Keratinocyte (primary cell): ENCODE results near the gene ZNF516.

ENCODE experiments used
- EZH2 ChIP-seq: IDR thresholded peaks from one replicate; pipeline ENCODE4 v1.6.1; 2012; ENCODE audit warnings: inconsistent platforms, mild to moderate bottlenecking, low read length, moderate library complexity
- TF ChIP-seq, protein P1 (sequence below), 3 experiments: IDR thresholded peaks in 1 of 3; conservative IDR thresholded peaks in 1 of 3; optimal IDR thresholded peaks in 1 of 3; 2 replicates in 2 of 3; 3 replicates in 1 of 3; pipeline versions ENCODE3 to v1.5.1; 2011; ENCODE audit warnings: low read length in 3 of 3, mild to moderate bottlenecking in 3 of 3, moderate library complexity in 2 of 3, control low read depth in 1 of 3, inconsistent platforms in 1 of 3; ENCODE audit not compliant: insufficient read depth in 2 of 3; ENCODE audit errors: extremely low read depth in 1 of 3

DNA sequence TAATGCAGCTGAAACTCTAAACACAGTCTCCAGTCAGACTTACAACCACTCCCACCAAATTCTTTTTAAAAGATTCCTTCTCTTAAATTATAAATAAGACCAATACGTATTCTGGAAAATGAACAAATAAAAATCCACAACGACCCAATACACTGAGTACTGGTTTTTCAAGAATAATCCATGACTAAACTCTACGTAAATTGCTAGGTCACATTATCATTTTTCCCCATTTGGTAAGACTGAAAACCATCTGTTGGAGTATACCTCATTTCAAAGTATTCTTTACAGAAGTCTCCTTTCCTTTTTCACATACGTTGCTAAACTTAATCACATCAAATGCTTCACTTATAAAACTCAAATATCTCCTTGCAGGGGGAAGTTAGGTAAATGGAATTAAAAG lies 6.0 kb downstream of the ZNF516 start:
- TF ChIP-seq, protein P1, sequence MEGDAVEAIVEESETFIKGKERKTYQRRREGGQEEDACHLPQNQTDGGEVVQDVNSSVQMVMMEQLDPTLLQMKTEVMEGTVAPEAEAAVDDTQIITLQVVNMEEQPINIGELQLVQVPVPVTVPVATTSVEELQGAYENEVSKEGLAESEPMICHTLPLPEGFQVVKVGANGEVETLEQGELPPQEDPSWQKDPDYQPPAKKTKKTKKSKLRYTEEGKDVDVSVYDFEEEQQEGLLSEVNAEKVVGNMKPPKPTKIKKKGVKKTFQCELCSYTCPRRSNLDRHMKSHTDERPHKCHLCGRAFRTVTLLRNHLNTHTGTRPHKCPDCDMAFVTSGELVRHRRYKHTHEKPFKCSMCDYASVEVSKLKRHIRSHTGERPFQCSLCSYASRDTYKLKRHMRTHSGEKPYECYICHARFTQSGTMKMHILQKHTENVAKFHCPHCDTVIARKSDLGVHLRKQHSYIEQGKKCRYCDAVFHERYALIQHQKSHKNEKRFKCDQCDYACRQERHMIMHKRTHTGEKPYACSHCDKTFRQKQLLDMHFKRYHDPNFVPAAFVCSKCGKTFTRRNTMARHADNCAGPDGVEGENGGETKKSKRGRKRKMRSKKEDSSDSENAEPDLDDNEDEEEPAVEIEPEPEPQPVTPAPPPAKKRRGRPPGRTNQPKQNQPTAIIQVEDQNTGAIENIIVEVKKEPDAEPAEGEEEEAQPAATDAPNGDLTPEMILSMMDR (optimal IDR thresholded peaks at IDR 0.05 in 1 of 3, IDR thresholded peaks at IDR 0.05 in 1 of 3, conservative IDR thresholded peaks at IDR 0.05 in 1 of 3; ENCODE audit: extremely low read depth in 1 of 3, insufficient read depth in 2 of 3, low read length in 3 of 3): no peak
- no peak for TF ChIP-seq EZH2
